ENCODE results near the gene KIN.

The KIN gene

GRCh38 chr10:7767209-7767608, 20.6 kb downstream of the KIN start:
- Histone ChIP-seq H4K20me1 (ENCODE audit: control insufficient read depth, insufficient read depth, low read depth, low read length) (no peaks in the 10 kb centered on the region), H3F3A (ENCODE audit: control insufficient read depth, insufficient read depth) (no peaks in the 10 kb centered on the region), H3K9me3 (ENCODE audit: control insufficient read depth, insufficient read depth, low read length) (no peaks in the 10 kb centered on the region), H3K79me2 (ENCODE audit: control insufficient read depth, low read length) (no peaks in the 10 kb centered on the region), H3K27ac (ENCODE audit: low read depth, low read length) (no peak overlapping the region), H3K9me2 (replicated peaks; ENCODE audit: control insufficient read depth, low read length) (no peaks in the 10 kb centered on the region), H3K4me2 (ENCODE audit: low read length) (no peak overlapping the region), H3K27me3 (ENCODE audit: control insufficient read depth, low read length) (no peaks in the 10 kb centered on the region), H3K4me3 (ENCODE audit: low read length) (no peak overlapping the region), H3K4me1 (ENCODE audit: control insufficient read depth, low read length) (no peaks in the 10 kb centered on the region), H3K36me3 (ENCODE audit: control insufficient read depth, low read length) (peaks cover 29% of the 10 kb centered on the region)
- TF ChIP-seq CTCF (IDR thresholded peaks at IDR 0.05; ENCODE audit: low read depth, low read length, poor library complexity, severe bottlenecking) = no peak
- TF ChIP-seq EZH2phosphoT487 (IDR thresholded peaks at IDR 0.05; ENCODE audit: borderline replicate concordance, low read length) = no peak

- Histone ChIP-seq H3K4me2 (ENCODE audit: low read length) (no peak overlapping the region), H3K9me3 (ENCODE audit: control insufficient read depth, insufficient read depth, low read length) (no peaks in the 10 kb centered on the region), H3K4me1 (ENCODE audit: control insufficient read depth, low read length) (no peaks in the 10 kb centered on the region), H4K20me1 (ENCODE audit: control insufficient read depth, insufficient read depth, low read depth, low read length) (no peaks in the 10 kb centered on the region), H3K36me3 (ENCODE audit: control insufficient read depth, low read length) (peaks cover 35% of the 10 kb centered on the region), H3K27ac (ENCODE audit: low read depth, low read length) (no peak overlapping the region), H3K79me2 (ENCODE audit: control insufficient read depth, low read length) (no peaks in the 10 kb centered on the region), H3K9me2 (replicated peaks; ENCODE audit: control insufficient read depth, low read length) (no peaks in the 10 kb centered on the region), H3K27me3 (ENCODE audit: control insufficient read depth, low read length) (no peaks in the 10 kb centered on the region), H3K4me3 (ENCODE audit: low read length) (no peak overlapping the region), H3F3A (ENCODE audit: control insufficient read depth, insufficient read depth) (no peaks in the 10 kb centered on the region)
- TF ChIP-seq EZH2phosphoT487 (IDR thresholded peaks at IDR 0.05; ENCODE audit: borderline replicate concordance, low read length) = no peak
- TF ChIP-seq CTCF (IDR thresholded peaks at IDR 0.05; ENCODE audit: low read depth, low read length, poor library complexity, severe bottlenecking) = no peak
Observed at GRCh38 chr10:7766241-7766640, 21.6 kb downstream of the KIN start.

GRCh38 chr10:7763929-7764328, 23.9 kb downstream of the KIN start:
- Histone ChIP-seq H3K9me2 (replicated peaks; ENCODE audit: control insufficient read depth, low read length) (no peaks in the 10 kb centered on the region), H4K20me1 (ENCODE audit: control insufficient read depth, insufficient read depth, low read depth, low read length) (no peaks in the 10 kb centered on the region), H3K4me3 (ENCODE audit: low read length) (no peak overlapping the region), H3K79me2 (ENCODE audit: control insufficient read depth, low read length) (no peaks in the 10 kb centered on the region), H3K9me3 (ENCODE audit: control insufficient read depth, insufficient read depth, low read length) (no peaks in the 10 kb centered on the region), H3K27me3 (ENCODE audit: control insufficient read depth, low read length) (no peaks in the 10 kb centered on the region), H3F3A (ENCODE audit: control insufficient read depth, insufficient read depth) (no peaks in the 10 kb centered on the region), H3K4me2 (ENCODE audit: low read length) (no peak overlapping the region), H3K36me3 (ENCODE audit: control insufficient read depth, low read length) (peaks cover 41% of the 10 kb centered on the region), H3K27ac (ENCODE audit: low read depth, low read length) (no peak overlapping the region), H3K4me1 (ENCODE audit: control insufficient read depth, low read length) (no peaks in the 10 kb centered on the region)
- no peak for TF ChIP-seq CTCF (IDR thresholded peaks at IDR 0.05; ENCODE audit: low read depth, low read length, poor library complexity, severe bottlenecking)
- no peak for TF ChIP-seq EZH2phosphoT487 (IDR thresholded peaks at IDR 0.05; ENCODE audit: borderline replicate concordance, low read length)

Data from DOHH2 (cell line).